Measurements from ENCODE around the gene DDX41.

The DDX41 gene

GRCh38 chr5:177513500-177513899 is 3.3 kb downstream of the DDX41 start:
- no peak for DNase-seq

- DNase-seq: no peak
Measured at GRCh38 chr5:177512736-177513380, 3.9 kb downstream of the DDX41 start.

GRCh38 chr5:177511796-177512675 is 4.7 kb downstream of the DDX41 start:
- DNase-seq: no peak

- DNase-seq: no peak
Measured at GRCh38 chr5:177511181-177511580, 5.6 kb downstream of the DDX41 start.

- no peak for DNase-seq
Measured at GRCh38 chr5:177510567-177511053, 6.2 kb downstream of the DDX41 start.

GRCh38 chr5:177509991-177510566 is 6.7 kb downstream of the DDX41 start:
- no peak for DNase-seq

GRCh38 chr5:177509381-177509951 is 7.3 kb downstream of the DDX41 start, which contains the start of gene DOK3:
TSS of gene DOK3 (minus strand) at chr5:177509826. CDS start at chr5:177509540, 286 bp downstream.
- DNase-seq: peak in 3 of 58 donors; percentile 7 to 10 (median 8)

GRCh38 chr5:177508837-177509236 is 7.9 kb downstream of the DDX41 start:
- DNase-seq: no peak

- no peak for DNase-seq
Measured at GRCh38 chr5:177508221-177508611, 8.5 kb downstream of the DDX41 start.

- DNase-seq: no peak
Measured at GRCh38 chr5:177507596-177508220, 9.1 kb downstream of the DDX41 start.

GRCh38 chr5:177507165-177507564 is 9.6 kb downstream of the DDX41 start:
- DNase-seq: no peak

- no peak for DNase-seq
Measured at GRCh38 chr5:177505075-177505474, 11.7 kb downstream of the DDX41 start.

- no peak for DNase-seq
Measured at GRCh38 chr5:177504086-177505056, 12.4 kb downstream of the DDX41 start.

- no peak for DNase-seq
Measured at GRCh38 chr5:177503351-177504085, 13.2 kb downstream of the DDX41 start.

GRCh38 chr5:177502886-177503285 is 13.9 kb downstream of the DDX41 start:
- DNase-seq: no peak

- DNase-seq: no peak
Measured at GRCh38 chr5:177501874-177502678, 14.7 kb downstream of the DDX41 start.

GRCh38 chr5:177500685-177501522 is 15.9 kb downstream of the DDX41 start:
- DNase-seq: peak in 57 of 58 donors; percentile 24 to 96 (median 79)

All from anterior cingulate cortex (tissue), 58 donors.